PC-3 (cell line): Measurements from ENCODE around the gene OSR1. TPM values are rescaled to one million over a fixed set of nuclear protein-coding genes. Genes with fewer than 3 reads are reported as not detected.

ENCODE experiments used
- ATAC-seq: fragments of 200-7000 bp; cut with Tn5 transposase; 2 replicates; pipeline ENCODE4 v1.9.1; 2020; ENCODE audit warnings: mild to moderate bottlenecking, moderate library complexity
- BruUV-seq: library from RNA; stranded (reverse); fragments of 400-500 nt; replicated peaks from 2 replicates; lab custom pipeline; 2021; lab: Mats Ljungman, UMichigan
- CTCF ChIA-PET: fragments of 300-600 bp; sonication (Branson Sonifier 250); formaldehyde crosslinking; loops from one replicate; lab custom pipeline; 2022; ENCODE audit warnings: antibody characterized with exemption; lab: Charles Lee
- POLR2A ChIA-PET: fragments of 300-600 bp; sonication (Branson Sonifier 250); formaldehyde crosslinking; loops from one replicate; lab custom pipeline; 2022; ENCODE audit warnings: antibody characterized with exemption; ENCODE audit not compliant: unreplicated experiment; lab: Charles Lee
- DNase-seq: peaks from one replicate; pipeline ENCODE4 v3.0.0-alpha.2; 2015
- H2AFZ ChIP-seq: fragments of 300-600 bp; sonication (generic); 2 replicates; pipeline ENCODE4 v1.6.0; 2016; ENCODE audit warnings: antibody characterized with exemption, low read length
- H3F3A ChIP-seq: fragments of 300-600 bp; sonication (generic); one replicate; pipeline ENCODE4 v1.6.0; 2017; ENCODE audit warnings: antibody characterized with exemption, low read length, control low read depth, mild to moderate bottlenecking; ENCODE audit not compliant: unreplicated experiment
- H3K27ac ChIP-seq: fragments of 300-600 bp; sonication (generic); 2 replicates; pipeline ENCODE4 v1.5.1; 2016; ENCODE audit warnings: mild to moderate bottlenecking, low read length
- H3K27me3 ChIP-seq: fragments of 300-600 bp; sonication (generic); 2 replicates; pipeline ENCODE4 v1.6.1; 2016; ENCODE audit warnings: low read length, mixed read lengths
- H3K36me3 ChIP-seq: fragments of 300-600 bp; sonication (generic); 2 replicates; pipeline ENCODE4 v1.6.1; 2016; ENCODE audit warnings: low read depth, mixed run types, low read length, mixed read lengths
- H3K4me1 ChIP-seq: fragments of 300-600 bp; sonication (generic); 2 replicates; pipeline ENCODE4 v1.5.1; 2016; ENCODE audit warnings: low read length; ENCODE audit not compliant: insufficient read depth
- H3K4me2 ChIP-seq: fragments of 300-600 bp; sonication (generic); 2 replicates; pipeline ENCODE4 v1.6.0; 2016; ENCODE audit warnings: low read length
- H3K4me3 ChIP-seq: fragments of 300-600 bp; sonication (generic); 2 replicates; pipeline ENCODE4 v1.5.1; 2016; ENCODE audit warnings: mild to moderate bottlenecking, low read length, mixed read lengths
- H3K79me2 ChIP-seq: fragments of 300-600 bp; sonication (generic); 2 replicates; pipeline ENCODE4 v1.6.1; 2017; ENCODE audit warnings: low read length, mixed read lengths
- H3K9ac ChIP-seq: fragments of 300-600 bp; sonication (generic); 2 replicates; pipeline ENCODE4 v1.6.0; 2016; ENCODE audit warnings: mild to moderate bottlenecking, low read length
- H3K9me2 ChIP-seq: fragments of 300-600 bp; sonication (generic); replicated peaks from 2 replicates; pipeline ENCODE4 v1.6.1; 2016; ENCODE audit warnings: mixed run types, low read length, mixed read lengths
- H3K9me3 ChIP-seq: fragments of 300-600 bp; sonication (generic); 2 replicates; pipeline ENCODE4 v1.6.1; 2016; ENCODE audit warnings: low read length, mixed read lengths
- H4K20me1 ChIP-seq: fragments of 300-600 bp; sonication (generic); 2 replicates; pipeline ENCODE4 v1.6.1; 2016; ENCODE audit warnings: low read length, mixed read lengths
- EZH2 ChIP-seq: fragments of 300-600 bp; sonication (generic); IDR thresholded peaks from one replicate; pipeline ENCODE4 v1.6.1; 2017; ENCODE audit warnings: antibody characterized with exemption, mild to moderate bottlenecking, low read length; ENCODE audit not compliant: unreplicated experiment
- EZH2phosphoT487 ChIP-seq: fragments of 300-600 bp; sonication (generic); IDR thresholded peaks from 2 replicates; pipeline ENCODE4 v1.6.1; 2018; ENCODE audit warnings: mild to moderate bottlenecking, antibody characterized with exemption, low read length, borderline replicate concordance
- intact Hi-C: fragments of 100-400 bp; cut with micrococcal nuclease; formaldehyde crosslinking; loops from 2 replicates; pipeline ENCODE4 v1.9.0; 2023
- total RNA-seq: library from RNA; depleted of rRNA; stranded (reverse); fragments of >200 nt; gene quantifications from 2 replicates; pipeline ENCODE4 v1.2.3, GENCODE V29; 2014
- TF ChIP-seq, protein P1 (sequence below): fragments of 300-600 bp; sonication (generic); conservative IDR thresholded peaks from 2 replicates; pipeline ENCODE4 v1.5.1; 2017; ENCODE audit warnings: antibody characterized with exemption, low read depth, mild to moderate bottlenecking, low read length

Gene OSR1
- total RNA-seq, 1 experiment from 2014 or later, result 33.5 TPM

- POLR2A ChIA-PET, result no interaction called here
- TF ChIP-seq, protein P1, sequence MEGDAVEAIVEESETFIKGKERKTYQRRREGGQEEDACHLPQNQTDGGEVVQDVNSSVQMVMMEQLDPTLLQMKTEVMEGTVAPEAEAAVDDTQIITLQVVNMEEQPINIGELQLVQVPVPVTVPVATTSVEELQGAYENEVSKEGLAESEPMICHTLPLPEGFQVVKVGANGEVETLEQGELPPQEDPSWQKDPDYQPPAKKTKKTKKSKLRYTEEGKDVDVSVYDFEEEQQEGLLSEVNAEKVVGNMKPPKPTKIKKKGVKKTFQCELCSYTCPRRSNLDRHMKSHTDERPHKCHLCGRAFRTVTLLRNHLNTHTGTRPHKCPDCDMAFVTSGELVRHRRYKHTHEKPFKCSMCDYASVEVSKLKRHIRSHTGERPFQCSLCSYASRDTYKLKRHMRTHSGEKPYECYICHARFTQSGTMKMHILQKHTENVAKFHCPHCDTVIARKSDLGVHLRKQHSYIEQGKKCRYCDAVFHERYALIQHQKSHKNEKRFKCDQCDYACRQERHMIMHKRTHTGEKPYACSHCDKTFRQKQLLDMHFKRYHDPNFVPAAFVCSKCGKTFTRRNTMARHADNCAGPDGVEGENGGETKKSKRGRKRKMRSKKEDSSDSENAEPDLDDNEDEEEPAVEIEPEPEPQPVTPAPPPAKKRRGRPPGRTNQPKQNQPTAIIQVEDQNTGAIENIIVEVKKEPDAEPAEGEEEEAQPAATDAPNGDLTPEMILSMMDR, result no peak
- no peak for TF ChIP-seq EZH2phosphoT487
- no peak for TF ChIP-seq EZH2
- H3K9me3 ChIP-seq, result no peaks in the 10 kb centered on the region
- DNase-seq (no peak), ATAC-seq (no peak)
- BruUV-seq, result no TSS peak
- no peak overlapping the region for H3K4me3 ChIP-seq
- intact Hi-C loops, result no loop called here
- CTCF ChIA-PET, result no interaction called here
- H3F3A ChIP-seq, result no peaks in the 10 kb centered on the region
- no peak overlapping the region for H2AFZ ChIP-seq
- H3K9ac ChIP-seq, result no peak overlapping the region
- peaks cover 39% of the 10 kb centered on the region for H3K79me2 ChIP-seq
- H3K4me2 ChIP-seq, result no peak overlapping the region
- H3K36me3 ChIP-seq, result peaks cover 6% of the 10 kb centered on the region
- no peaks in the 10 kb centered on the region for H3K27me3 ChIP-seq
- no peaks in the 10 kb centered on the region for H4K20me1 ChIP-seq
- H3K9me2 ChIP-seq, result no peaks in the 10 kb centered on the region
- H3K4me1 ChIP-seq, result peaks cover 10% of the 10 kb centered on the region
- H3K27ac ChIP-seq, result no peak overlapping the region
Observed at GRCh38 chr2:19353721-19354050, 4.7 kb downstream of the OSR1 start.

DNA sequence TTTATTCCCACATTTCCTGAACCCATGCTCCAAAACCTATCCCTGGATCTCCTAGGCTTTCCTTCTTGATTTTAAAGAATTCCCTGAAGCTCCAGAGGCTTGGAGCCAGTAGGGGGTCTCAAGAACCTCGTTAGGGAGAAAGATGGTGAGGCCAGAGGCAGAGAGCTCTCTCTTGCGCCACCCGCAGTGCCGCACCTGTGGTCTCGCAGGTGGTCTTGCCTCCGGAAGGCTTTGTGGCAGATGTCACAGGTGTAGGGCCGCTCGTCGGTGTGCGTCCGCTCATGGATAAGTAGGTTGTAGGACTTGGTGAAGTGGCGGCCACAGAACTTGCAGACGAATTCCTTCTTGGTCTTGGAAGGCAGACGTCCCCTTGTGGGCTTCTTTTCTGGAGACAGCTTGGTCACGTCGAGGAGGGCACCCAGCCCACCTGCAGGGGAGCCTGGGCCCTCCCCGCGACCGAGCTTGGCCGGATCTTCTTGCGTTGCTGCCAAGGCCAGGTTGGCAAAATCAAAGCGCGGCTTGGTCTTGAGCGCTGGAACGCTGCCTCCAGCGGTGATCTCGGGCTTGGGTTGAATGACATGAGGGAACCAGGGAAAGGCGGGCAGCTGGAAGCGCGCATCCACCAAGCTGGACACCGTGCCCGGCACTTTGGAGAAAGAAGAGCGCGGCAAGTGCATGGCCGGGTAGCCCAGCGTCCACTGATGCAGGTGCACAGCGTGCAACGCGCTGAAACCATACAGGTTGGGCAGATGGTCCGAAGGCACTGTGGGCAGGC, 5.3 kb downstream of the OSR1 start:
- no TSS peak for BruUV-seq
- Histone ChIP-seq H3K9ac (no peak overlapping the region), H3K27me3 (no peaks in the 10 kb centered on the region), H3K27ac (no peak overlapping the region), H3K9me3 (no peaks in the 10 kb centered on the region), H3K9me2 (no peaks in the 10 kb centered on the region), H3K36me3 (peaks cover 6% of the 10 kb centered on the region), H4K20me1 (no peaks in the 10 kb centered on the region), H3K4me1 (peaks cover 10% of the 10 kb centered on the region), H3F3A (no peaks in the 10 kb centered on the region), H3K4me2 (no peak overlapping the region), H3K4me3 (no peak overlapping the region), H3K79me2 (peaks cover 38% of the 10 kb centered on the region), H2AFZ (no peak overlapping the region)
- no peak for TF ChIP-seq EZH2
- TF ChIP-seq, protein P1, result no peak
- TF ChIP-seq EZH2phosphoT487, result no peak
- intact Hi-C loops, result no loop called here
- POLR2A ChIA-PET, result no interaction called here
- ATAC-seq (no peak), DNase-seq (no peak)
- CTCF ChIA-PET, result no interaction called here

- Histone ChIP-seq H3K9me3 (no peaks in the 10 kb centered on the region), H3K27me3 (no peaks in the 10 kb centered on the region), H3K4me2 (no peak overlapping the region), H3K4me3 (no peak overlapping the region), H3K4me1 (peaks cover 8% of the 10 kb centered on the region), H3F3A (no peaks in the 10 kb centered on the region), H4K20me1 (no peaks in the 10 kb centered on the region), H3K9ac (no peak overlapping the region), H3K9me2 (no peaks in the 10 kb centered on the region), H3K36me3 (peaks cover 6% of the 10 kb centered on the region), H3K27ac (no peak overlapping the region), H2AFZ (no peak overlapping the region), H3K79me2 (peaks cover 34% of the 10 kb centered on the region)
- DNase-seq (no peak), ATAC-seq (no peak)
- ChIA-PET POLR2A (no interaction called here), CTCF (no interaction called here)
- TF ChIP-seq EZH2 (no peak), EZH2phosphoT487 (no peak)
- TF ChIP-seq, protein P1, result no peak
- no TSS peak for BruUV-seq
- intact Hi-C loops, result no loop called here
Observed at GRCh38 chr2:19351899-19352697, 6.3 kb downstream of the OSR1 start.
